Gastrocnemius medialis (tissue), 4 donors: ENCODE results near the gene BHMT2.

ENCODE experiments used
- CTCF ChIP-seq, 5 experiments: fragments of 450-650 bp in 3 of 5; fragments of 200-600 bp in 2 of 5; sonication (generic) in 2 of 5; IDR thresholded peaks in 4 of 5; conservative IDR thresholded peaks in 1 of 5; 1 replicate in 4 of 5; 2 replicates in 1 of 5; pipeline ENCODE4 v1.5.1; 2016 to 2019; ENCODE audit warnings: antibody characterized with exemption in 5 of 5, mild to moderate bottlenecking in 3 of 5, moderate library complexity in 3 of 5
- POLR2A ChIP-seq, 2 donors: fragments of 450-650 bp; IDR thresholded peaks; one replicate each; pipeline ENCODE4 v1.6.1; 2017; ENCODE audit warnings: antibody characterized with exemption in 2 of 2, mild to moderate bottlenecking in 2 of 2, moderate library complexity in 2 of 2

- no peak for TF ChIP-seq CTCF (IDR thresholded peaks at IDR 0.05 in 4 of 5, conservative IDR thresholded peaks at IDR 0.05 in 1 of 5)
- TF ChIP-seq POLR2A (IDR thresholded peaks at IDR 0.05) = no peak
These were observed 12.2 kb downstream of the BHMT2 start for GRCh38 chr5:79081779-79082178.
